Epithelial cell of proximal tubule (primary cell): ENCODE data around the gene LIX1L. TPM values are rescaled to one million over a fixed set of nuclear protein-coding genes. Genes with fewer than 3 reads are reported as not detected.

ENCODE experiments used
- DNase-seq: peaks from one replicate; pipeline ENCODE4 v3.0.0-alpha.2; 2011; ENCODE audit warnings: low read depth
- H3K4me3 ChIP-seq: 2 replicates; pipeline ENCODE4 v1.5.1; 2011; ENCODE audit warnings: low read depth, mild to moderate bottlenecking, low read length
- CTCF ChIP-seq: conservative IDR thresholded peaks from 2 replicates; pipeline ENCODE4 v1.5.1; 2012; ENCODE audit warnings: low read depth, mild to moderate bottlenecking, low read length
- total RNA-seq: library from RNA; depleted of rRNA; stranded (reverse); fragments of >200 nt; gene quantifications from 2 replicates; pipeline ENCODE4 v1.2.3, GENCODE V29; 2015

Gene LIX1L
- total RNA-seq, 1 donor from 2014 or later: 32.5 TPM

GRCh38 chr1:145947551-145947950 lies 10.3 kb downstream of the LIX1L start:
- no peak for DNase-seq
- H3K4me3 ChIP-seq: no peak overlapping the region
- no peak for TF ChIP-seq CTCF

GRCh38 chr1:145946477-145946986 lies 11.3 kb downstream of the LIX1L start:
- H3K4me3 ChIP-seq: no peak overlapping the region
- no peak for TF ChIP-seq CTCF
- no peak for DNase-seq

- TF ChIP-seq CTCF: no peak
- no peak for DNase-seq
These were observed 13.3 kb downstream of the LIX1L start for GRCh38 chr1:145944532-145944931.

GRCh38 chr1:145942871-145943270 lies 14.9 kb downstream of the LIX1L start:
- no peak overlapping the region for H3K4me3 ChIP-seq
- no peak for TF ChIP-seq CTCF
- DNase-seq: no peak

More at GRCh38 chr1:145944532-145944931, 13.3 kb downstream of the LIX1L start:
- no peak overlapping the region for H3K4me3 ChIP-seq

GRCh38 chr1:145942405-145942804 lies 15.4 kb downstream of the LIX1L start:
- no peak for TF ChIP-seq CTCF
- DNase-seq: no peak
- no peak overlapping the region for H3K4me3 ChIP-seq

GRCh38 chr1:145937436-145937835 lies 20.4 kb downstream of the LIX1L start:
- no peak for TF ChIP-seq CTCF
- H3K4me3 ChIP-seq: no peak overlapping the region
- DNase-seq: no peak

- H3K4me3 ChIP-seq: no peak overlapping the region
- no peak for TF ChIP-seq CTCF
- no peak for DNase-seq
These were observed 21.6 kb downstream of the LIX1L start for GRCh38 chr1:145936247-145936646.
